HEK293 (cell line): Measurements from ENCODE around the gene ZNF316.

Source experiments
- BCL11A ChIP-seq: fragments of 450-650 bp; formaldehyde crosslinking; IDR thresholded peaks from 2 replicates; pipeline ENCODE4 v1.5.1; 2016; ENCODE audit warnings: low read depth, missing biosample characterization, missing genetic modification characterization
- EGR2 ChIP-seq: fragments of 450-650 bp; formaldehyde crosslinking; IDR thresholded peaks from 2 replicates; pipeline ENCODE4 v1.5.1; 2016; ENCODE audit warnings: low read depth, missing biosample characterization, missing genetic modification characterization
- FEZF1 ChIP-seq: fragments of 450-650 bp; formaldehyde crosslinking; IDR thresholded peaks from 2 replicates; pipeline ENCODE4 v1.5.1; 2016; ENCODE audit warnings: missing biosample characterization, missing genetic modification characterization
- GLIS1 ChIP-seq: fragments of 450-650 bp; formaldehyde crosslinking; IDR thresholded peaks from 2 replicates; pipeline ENCODE4 v1.5.1; 2016; ENCODE audit warnings: missing biosample characterization, missing genetic modification characterization
- GLIS2 ChIP-seq: fragments of 450-650 bp; formaldehyde crosslinking; IDR thresholded peaks from 2 replicates; pipeline ENCODE4 v1.5.1; 2016; ENCODE audit warnings: missing biosample characterization, missing genetic modification characterization
- INSM2 ChIP-seq: fragments of 450-650 bp; formaldehyde crosslinking; IDR thresholded peaks from 2 replicates; pipeline ENCODE4 v1.5.1; 2016; ENCODE audit warnings: missing biosample characterization, missing genetic modification characterization
- KLF1 ChIP-seq: fragments of 450-650 bp; formaldehyde crosslinking; IDR thresholded peaks from 2 replicates; pipeline ENCODE4 v1.5.1; 2016; ENCODE audit warnings: missing biosample characterization, missing genetic modification characterization
- KLF10 ChIP-seq: fragments of 450-650 bp; IDR thresholded peaks from 2 replicates; pipeline ENCODE4 v1.5.1; 2018; ENCODE audit warnings: missing biosample characterization, mild to moderate bottlenecking, missing genetic modification characterization
- KLF9 ChIP-seq: fragments of 450-650 bp; formaldehyde crosslinking; IDR thresholded peaks from 2 replicates; pipeline ENCODE4 v1.5.1; 2016; ENCODE audit warnings: missing biosample characterization, missing genetic modification characterization, low read depth
- PBX3 ChIP-seq: sonication (generic); formaldehyde crosslinking; IDR thresholded peaks from 2 replicates; pipeline ENCODE4 v1.8.1; 2022; ENCODE audit warnings: mild to moderate bottlenecking, moderate library complexity, missing genetic modification reagents
- PRDM1 ChIP-seq: fragments of 450-650 bp; formaldehyde crosslinking; IDR thresholded peaks from 2 replicates; pipeline ENCODE4; 2016; ENCODE audit warnings: missing biosample characterization, missing genetic modification characterization
- REST ChIP-seq: fragments of 450-650 bp; formaldehyde crosslinking; IDR thresholded peaks from 2 replicates; pipeline ENCODE4 v1.5.1; 2016; ENCODE audit warnings: missing biosample characterization, missing genetic modification characterization
- SCRT2 ChIP-seq: fragments of 450-650 bp; formaldehyde crosslinking; IDR thresholded peaks from 2 replicates; pipeline ENCODE4 v1.5.1; 2016; ENCODE audit warnings: missing biosample characterization, missing genetic modification characterization
- SP2 ChIP-seq: fragments of 450-650 bp; formaldehyde crosslinking; IDR thresholded peaks from 2 replicates; pipeline ENCODE4 v1.5.1; 2016; ENCODE audit warnings: missing biosample characterization, missing genetic modification characterization
- SP3 ChIP-seq: fragments of 450-650 bp; formaldehyde crosslinking; IDR thresholded peaks from 2 replicates; pipeline ENCODE4 v1.5.1; 2016; ENCODE audit warnings: missing biosample characterization, missing genetic modification characterization
- WT1 ChIP-seq: fragments of 450-650 bp; formaldehyde crosslinking; IDR thresholded peaks from 2 replicates; pipeline ENCODE4 v1.5.1; 2016; ENCODE audit warnings: missing biosample characterization, missing genetic modification characterization
- ZIC2 ChIP-seq: fragments of 450-650 bp; formaldehyde crosslinking; IDR thresholded peaks from 2 replicates; pipeline ENCODE4 v1.5.1; 2016; ENCODE audit warnings: missing biosample characterization, missing genetic modification characterization
- ZNF138 ChIP-seq: fragments of 450-650 bp; formaldehyde crosslinking; IDR thresholded peaks from 2 replicates; pipeline ENCODE4 v1.5.1; 2016; ENCODE audit warnings: missing biosample characterization, missing genetic modification characterization, borderline replicate concordance
- ZNF157 ChIP-seq: fragments of 450-650 bp; formaldehyde crosslinking; IDR thresholded peaks from 2 replicates; pipeline ENCODE4 v1.5.1; 2016; ENCODE audit warnings: missing biosample characterization, missing genetic modification characterization
- ZNF174 ChIP-seq: fragments of 450-650 bp; formaldehyde crosslinking; IDR thresholded peaks from 2 replicates; pipeline ENCODE4 v1.5.0; 2017; ENCODE audit warnings: missing biosample characterization, mild to moderate bottlenecking, missing genetic modification characterization
- ZNF214 ChIP-seq: fragments of 450-650 bp; formaldehyde crosslinking; IDR thresholded peaks from 2 replicates; pipeline ENCODE4 v1.5.1; 2017; ENCODE audit warnings: missing biosample characterization, mild to moderate bottlenecking, missing genetic modification characterization, borderline replicate concordance
- ZNF221 ChIP-seq: fragments of 450-650 bp; formaldehyde crosslinking; IDR thresholded peaks from 2 replicates; pipeline ENCODE4 v1.5.1; 2017; ENCODE audit warnings: missing biosample characterization, missing genetic modification characterization, borderline replicate concordance
- ZNF239 ChIP-seq: fragments of 450-650 bp; formaldehyde crosslinking; IDR thresholded peaks from 2 replicates; pipeline ENCODE4 v1.5.1; 2016; ENCODE audit warnings: missing biosample characterization, missing genetic modification characterization
- ZNF391 ChIP-seq: fragments of 450-650 bp; formaldehyde crosslinking; IDR thresholded peaks from 2 replicates; pipeline ENCODE4 v1.5.1; 2016; ENCODE audit warnings: low read depth, missing biosample characterization, missing genetic modification characterization, borderline replicate concordance
- ZNF394 ChIP-seq: fragments of 450-650 bp; formaldehyde crosslinking; IDR thresholded peaks from 2 replicates; pipeline ENCODE4 v1.5.1; 2016; ENCODE audit warnings: missing biosample characterization, missing genetic modification characterization, mild to moderate bottlenecking, moderate library complexity, borderline replicate concordance
- ZNF426 ChIP-seq: fragments of 450-650 bp; formaldehyde crosslinking; IDR thresholded peaks from 2 replicates; pipeline ENCODE4 v1.5.1; 2017; ENCODE audit warnings: missing biosample characterization, missing genetic modification characterization, mild to moderate bottlenecking, inconsistent platforms, moderate library complexity
- ZNF501 ChIP-seq: fragments of 450-650 bp; formaldehyde crosslinking; IDR thresholded peaks from 2 replicates; pipeline ENCODE4 v1.5.1; 2016; ENCODE audit warnings: missing biosample characterization, missing genetic modification characterization
- ZNF549 ChIP-seq: fragments of 450-650 bp; IDR thresholded peaks from 2 replicates; pipeline ENCODE4 v1.5.1; 2018; ENCODE audit warnings: missing biosample characterization, missing genetic modification characterization, mild to moderate bottlenecking, inconsistent platforms, moderate library complexity
- ZNF585B ChIP-seq: fragments of 450-650 bp; formaldehyde crosslinking; IDR thresholded peaks from 2 replicates; pipeline ENCODE4 v1.5.1; 2016; ENCODE audit warnings: missing biosample characterization, missing genetic modification characterization
- ZNF621 ChIP-seq: fragments of 450-650 bp; formaldehyde crosslinking; IDR thresholded peaks from 2 replicates; pipeline ENCODE4 v1.5.1; 2017; ENCODE audit warnings: missing biosample characterization, missing genetic modification characterization
- ZNF791 ChIP-seq: fragments of 450-650 bp; formaldehyde crosslinking; IDR thresholded peaks from 2 replicates; pipeline ENCODE4 v1.5.1; 2016; ENCODE audit warnings: missing biosample characterization, missing genetic modification characterization
- ZNF830 ChIP-seq: fragments of 450-650 bp; IDR thresholded peaks from 2 replicates; pipeline ENCODE4 v1.5.0; 2018; ENCODE audit warnings: missing biosample characterization, missing genetic modification characterization, low read depth, mild to moderate bottlenecking, moderate library complexity
- ZNF837 ChIP-seq: fragments of 450-650 bp; formaldehyde crosslinking; IDR thresholded peaks from 2 replicates; pipeline ENCODE4 v1.5.1; 2016; ENCODE audit warnings: missing biosample characterization, missing genetic modification characterization
- TF ChIP-seq, protein P1 (sequence below): fragments of 450-650 bp; formaldehyde crosslinking; IDR thresholded peaks from 2 replicates; pipeline ENCODE4 v1.5.1; 2016; ENCODE audit warnings: missing biosample characterization, missing genetic modification characterization, low read depth

Gene ZNF316

GRCh38 chr7:6637544-6638229, 569 bp downstream of the ZNF316 start (continued):
- TF ChIP-seq SP2 (tag by site-specific recombination) (peak; percentile 74), ZNF830 (no peak), ZNF138 (no peak), SCRT2 (tag by site-specific recombination) (peak; percentile 61; the same call in 1 of the 2 replicates), ZNF621 (no peak), KLF1 (tag by site-specific recombination) (peak; percentile 62), ZNF174 (tag by site-specific recombination) (no peak), ZNF791 (tag by site-specific recombination) (no peak), GLIS1 (tag by site-specific recombination) (peak; percentile 73), BCL11A (tag by site-specific recombination) (no peak), GLIS2 (tag by site-specific recombination) (peak; percentile 71), WT1 (tag by site-specific recombination) (no peak), KLF9 (tag by site-specific recombination) (peak; percentile 65), ZNF837 (tag by site-specific recombination) (no peak), ZNF214 (no peak), ZNF501 (tag by site-specific recombination) (no peak), ZIC2 (peak; percentile 58), KLF10 (tag by site-specific recombination) (peak; percentile 67), SP3 (tag by site-specific recombination) (peak; percentile 79), ZNF239 (no peak), REST (no peak), ZNF394 (no peak), PRDM1 (tag by site-specific recombination) (no peak), PBX3 (no peak), FEZF1 (tag by site-specific recombination) (no peak), INSM2 (tag by site-specific recombination) (no peak), ZNF221 (tag by site-specific recombination) (no peak), ZNF549 (no peak), ZNF157 (tag by site-specific recombination) (no peak), ZNF391 (tag by site-specific recombination) (no peak), ZNF426 (tag by site-specific recombination) (no peak), EGR2 (peak; percentile 28; the same call in 1 of the 2 replicates), ZNF585B (tag by site-specific recombination) (no peak)
- TF ChIP-seq, protein P1, sequence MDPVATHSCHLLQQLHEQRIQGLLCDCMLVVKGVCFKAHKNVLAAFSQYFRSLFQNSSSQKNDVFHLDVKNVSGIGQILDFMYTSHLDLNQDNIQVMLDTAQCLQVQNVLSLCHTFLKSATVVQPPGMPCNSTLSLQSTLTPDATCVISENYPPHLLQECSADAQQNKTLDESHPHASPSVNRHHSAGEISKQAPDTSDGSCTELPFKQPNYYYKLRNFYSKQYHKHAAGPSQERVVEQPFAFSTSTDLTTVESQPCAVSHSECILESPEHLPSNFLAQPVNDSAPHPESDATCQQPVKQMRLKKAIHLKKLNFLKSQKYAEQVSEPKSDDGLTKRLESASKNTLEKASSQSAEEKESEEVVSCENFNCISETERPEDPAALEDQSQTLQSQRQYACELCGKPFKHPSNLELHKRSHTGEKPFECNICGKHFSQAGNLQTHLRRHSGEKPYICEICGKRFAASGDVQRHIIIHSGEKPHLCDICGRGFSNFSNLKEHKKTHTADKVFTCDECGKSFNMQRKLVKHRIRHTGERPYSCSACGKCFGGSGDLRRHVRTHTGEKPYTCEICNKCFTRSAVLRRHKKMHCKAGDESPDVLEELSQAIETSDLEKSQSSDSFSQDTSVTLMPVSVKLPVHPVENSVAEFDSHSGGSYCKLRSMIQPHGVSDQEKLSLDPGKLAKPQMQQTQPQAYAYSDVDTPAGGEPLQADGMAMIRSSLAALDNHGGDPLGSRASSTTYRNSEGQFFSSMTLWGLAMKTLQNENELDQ (tag by site-specific recombination): no peak
